ENCODE data around the gene CYP4F22.

CYP4F22 gene

DNA sequence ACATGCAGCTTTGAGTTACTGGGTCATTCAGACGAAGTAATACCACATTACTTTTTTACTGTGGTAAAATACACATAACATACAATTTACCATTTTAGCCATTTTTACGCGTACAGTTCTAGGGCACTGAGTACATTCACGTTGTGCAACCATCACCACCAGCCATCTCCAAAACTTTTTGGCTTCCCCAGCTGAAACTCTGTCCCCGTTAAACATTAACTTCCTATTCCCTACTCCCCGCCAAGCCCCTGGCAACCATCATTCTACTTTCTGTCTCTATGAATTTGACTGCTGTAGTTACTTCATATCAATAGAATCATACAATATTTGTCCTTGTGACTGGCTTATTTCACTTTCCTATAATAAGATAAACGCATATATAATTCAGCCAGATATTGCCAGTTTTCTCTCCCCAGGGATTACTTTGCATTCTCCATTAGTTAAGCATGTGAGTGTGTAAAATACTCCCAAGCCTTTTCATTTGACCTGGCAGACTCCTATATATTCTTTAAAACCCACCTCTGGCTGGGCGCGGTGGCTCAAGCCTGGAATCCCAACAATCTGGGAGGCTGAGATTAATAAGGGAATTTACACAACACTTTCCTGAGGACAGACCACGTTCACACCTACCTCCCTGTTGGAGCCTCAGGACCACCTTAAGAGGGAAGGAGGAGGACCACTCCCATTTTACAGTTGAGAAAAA lies 10.0 kb upstream of the CYP4F22 start:
- TF ChIP-seq, protein P1, sequence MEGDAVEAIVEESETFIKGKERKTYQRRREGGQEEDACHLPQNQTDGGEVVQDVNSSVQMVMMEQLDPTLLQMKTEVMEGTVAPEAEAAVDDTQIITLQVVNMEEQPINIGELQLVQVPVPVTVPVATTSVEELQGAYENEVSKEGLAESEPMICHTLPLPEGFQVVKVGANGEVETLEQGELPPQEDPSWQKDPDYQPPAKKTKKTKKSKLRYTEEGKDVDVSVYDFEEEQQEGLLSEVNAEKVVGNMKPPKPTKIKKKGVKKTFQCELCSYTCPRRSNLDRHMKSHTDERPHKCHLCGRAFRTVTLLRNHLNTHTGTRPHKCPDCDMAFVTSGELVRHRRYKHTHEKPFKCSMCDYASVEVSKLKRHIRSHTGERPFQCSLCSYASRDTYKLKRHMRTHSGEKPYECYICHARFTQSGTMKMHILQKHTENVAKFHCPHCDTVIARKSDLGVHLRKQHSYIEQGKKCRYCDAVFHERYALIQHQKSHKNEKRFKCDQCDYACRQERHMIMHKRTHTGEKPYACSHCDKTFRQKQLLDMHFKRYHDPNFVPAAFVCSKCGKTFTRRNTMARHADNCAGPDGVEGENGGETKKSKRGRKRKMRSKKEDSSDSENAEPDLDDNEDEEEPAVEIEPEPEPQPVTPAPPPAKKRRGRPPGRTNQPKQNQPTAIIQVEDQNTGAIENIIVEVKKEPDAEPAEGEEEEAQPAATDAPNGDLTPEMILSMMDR (IDR thresholded peaks at IDR 0.05; ENCODE audit: control insufficient read depth, insufficient read depth, low read depth, low read length, missing control alignments): no peak
- no peak overlapping the region for H3K4me3 ChIP-seq (ENCODE audit: control insufficient read depth, low read depth, low read length)
- no peak for DNase-seq (ENCODE audit: low read depth)

DNA sequence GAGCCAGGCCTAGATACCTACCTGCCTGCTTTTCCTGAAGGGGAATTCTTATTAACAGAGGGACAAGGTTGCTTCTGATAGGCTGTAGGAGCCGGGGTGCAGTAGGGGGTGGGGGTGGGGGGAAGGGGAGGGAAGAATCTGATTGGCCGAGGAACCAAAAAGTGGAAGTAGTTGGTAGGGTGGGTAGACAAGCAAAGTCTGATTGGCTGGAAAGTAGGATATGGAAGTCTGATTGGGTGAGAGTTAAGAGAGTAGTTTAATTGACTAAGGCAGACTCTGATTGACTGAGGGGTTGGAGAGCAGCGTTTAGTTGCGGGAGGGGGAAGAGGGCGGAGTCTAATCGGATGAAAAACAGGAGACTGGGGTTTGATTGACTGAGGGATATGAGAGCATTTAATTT lies 9.4 kb upstream of the CYP4F22 start:
- DNase-seq (ENCODE audit: low read depth): no peak
- H3K4me3 ChIP-seq (ENCODE audit: control insufficient read depth, low read depth, low read length): no peak overlapping the region
- TF ChIP-seq, protein P1 (IDR thresholded peaks at IDR 0.05; ENCODE audit: control insufficient read depth, insufficient read depth, low read depth, low read length, missing control alignments): no peak

DNA sequence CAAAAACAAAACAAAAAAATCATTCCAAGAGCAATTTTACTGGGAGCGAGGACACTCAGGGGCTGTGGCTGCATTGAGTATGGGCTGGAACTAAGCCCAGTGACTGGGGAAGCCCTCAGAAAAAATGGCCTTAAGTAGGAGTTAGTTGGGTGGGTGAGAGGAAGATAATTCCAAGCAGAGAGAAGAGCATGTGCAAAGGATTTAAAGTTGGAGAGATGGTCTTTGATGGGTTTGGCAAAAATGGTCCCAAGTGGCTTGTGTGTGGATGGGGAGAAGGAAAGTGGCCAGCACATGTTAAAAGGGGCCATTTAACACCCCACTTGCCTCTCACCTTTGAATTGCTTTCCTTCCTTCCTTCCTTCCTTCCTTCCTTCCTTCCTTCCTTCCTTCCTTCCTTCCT lies 6.7 kb upstream of the CYP4F22 start:
- DNase-seq (ENCODE audit: low read depth): no peak
- H3K4me3 ChIP-seq (ENCODE audit: control insufficient read depth, low read depth, low read length): no peak overlapping the region
- TF ChIP-seq, protein P1 (IDR thresholded peaks at IDR 0.05; ENCODE audit: control insufficient read depth, insufficient read depth, low read depth, low read length, missing control alignments): no peak

DNA sequence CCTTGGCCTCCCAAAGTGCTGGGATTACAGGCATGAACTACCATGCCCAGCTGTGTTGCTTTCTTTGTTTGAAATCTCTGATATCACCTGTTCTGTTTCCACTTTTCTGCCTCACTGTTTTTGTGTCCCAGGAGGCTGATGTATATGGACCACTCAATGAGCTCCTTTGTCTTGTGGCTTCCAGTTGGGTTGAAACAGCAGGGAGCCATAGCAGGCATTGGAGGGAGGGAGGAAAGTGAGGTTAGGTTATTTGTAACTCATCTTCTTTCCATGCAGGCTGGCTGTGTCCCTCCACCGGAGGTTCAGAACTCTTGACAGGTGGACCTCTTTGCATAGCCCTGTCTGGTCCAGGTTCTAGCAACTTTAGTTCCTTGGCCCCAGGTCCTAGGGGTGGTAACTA lies 6.1 kb upstream of the CYP4F22 start:
- no peak for DNase-seq (ENCODE audit: low read depth)
- TF ChIP-seq, protein P1 (IDR thresholded peaks at IDR 0.05; ENCODE audit: control insufficient read depth, insufficient read depth, low read depth, low read length, missing control alignments): no peak

DNA sequence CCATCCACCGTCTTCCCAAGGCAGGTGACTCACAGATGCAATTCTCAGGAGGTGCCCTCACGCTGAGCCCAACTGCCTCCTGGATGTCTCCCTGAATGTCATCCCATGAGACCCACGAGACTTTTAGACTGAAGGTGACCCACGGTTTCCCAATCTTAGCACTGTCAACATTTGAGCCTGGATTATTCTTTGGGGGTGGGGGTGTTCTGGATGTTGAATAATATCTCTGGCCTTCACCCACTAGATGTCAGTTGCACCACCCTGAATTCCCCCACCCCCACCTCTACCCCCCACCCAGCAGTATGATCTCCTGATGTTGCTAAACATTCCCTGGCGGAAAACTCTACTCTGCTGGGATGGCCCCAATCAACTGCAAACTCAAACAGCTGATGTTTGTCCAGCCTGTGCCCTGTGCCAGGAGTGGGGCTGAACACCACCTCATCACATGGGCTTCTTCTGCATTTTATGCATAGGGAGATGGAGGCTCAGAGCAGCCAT lies 2.2 kb upstream of the CYP4F22 start:
- no peak for DNase-seq (ENCODE audit: low read depth)
- no peak overlapping the region for H3K4me3 ChIP-seq (ENCODE audit: control insufficient read depth, low read depth, low read length)

More for the DNA sequence above, 6.1 kb upstream of the CYP4F22 start:
- H3K4me3 ChIP-seq (ENCODE audit: control insufficient read depth, low read depth, low read length): no peak overlapping the region

DNA sequence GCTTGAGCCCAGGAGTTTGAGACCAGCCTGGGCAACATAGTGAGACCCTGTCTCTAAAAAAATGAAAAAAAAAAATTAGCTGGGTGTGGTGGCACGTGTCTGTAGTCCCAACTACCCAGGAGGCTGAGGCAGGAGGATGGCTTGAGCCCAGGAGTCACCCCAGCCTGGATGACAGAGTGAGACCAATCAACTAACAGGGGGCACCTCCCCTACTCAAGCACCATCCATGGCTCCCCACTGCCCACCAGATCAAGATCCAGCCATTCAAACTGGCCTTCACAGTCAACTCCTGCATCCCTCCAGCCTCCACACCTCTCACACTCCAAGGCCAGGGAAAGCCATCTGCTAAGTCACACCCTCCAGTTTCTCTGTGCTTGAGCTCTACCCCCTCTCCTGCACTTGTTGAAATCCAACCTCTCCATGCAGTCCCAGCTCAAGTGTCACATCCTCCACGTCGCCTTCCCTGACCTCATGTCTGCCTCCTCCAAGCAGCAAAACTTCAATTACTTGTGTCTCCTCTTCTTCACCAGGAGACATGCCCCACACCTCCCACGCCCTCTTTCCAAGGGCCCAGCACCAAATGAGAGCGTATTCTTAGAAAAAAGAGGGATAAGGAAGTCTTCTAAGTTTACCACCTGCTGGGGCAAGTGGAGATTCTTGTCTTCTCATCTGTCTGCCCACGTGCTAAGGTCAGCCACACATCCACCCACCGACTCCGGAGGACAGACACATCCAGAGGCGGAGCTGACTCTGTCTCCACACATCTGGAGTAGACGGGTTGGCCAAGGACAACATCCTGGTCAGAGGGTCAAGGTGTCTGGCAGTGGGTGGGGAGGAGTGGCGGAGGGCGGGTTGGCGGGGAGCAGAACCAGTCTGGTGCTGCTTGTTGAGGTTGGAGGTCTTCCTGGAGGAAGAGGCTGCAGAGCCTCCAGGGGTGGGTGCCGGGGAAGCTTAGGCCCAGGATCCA lies 974 bp upstream of the CYP4F22 start:
- DNase-seq (ENCODE audit: low read depth): no peak
- H3K4me3 ChIP-seq (ENCODE audit: control insufficient read depth, low read depth, low read length): no peak overlapping the region
- TF ChIP-seq, protein P1 (IDR thresholded peaks at IDR 0.05; ENCODE audit: control insufficient read depth, insufficient read depth, low read depth, low read length, missing control alignments): no peak

More for the DNA sequence above, 2.2 kb upstream of the CYP4F22 start:
- TF ChIP-seq, protein P1 (IDR thresholded peaks at IDR 0.05; ENCODE audit: control insufficient read depth, insufficient read depth, low read depth, low read length, missing control alignments): no peak

All from AG09309 (cell line).